Calu3 (cell line): ENCODE data around the gene ATP1A3. TPM values are rescaled to one million over a fixed set of nuclear protein-coding genes. Genes with fewer than 3 reads are reported as not detected.

Experiments used
- BruUV-seq: library from RNA; stranded (reverse); fragments of 400-500 nt; replicated peaks from 2 replicates; lab custom pipeline; 2021; lab: Mats Ljungman, UMichigan
- CTCF ChIA-PET: fragments of 300-600 bp; sonication (Branson Sonifier 250); formaldehyde crosslinking; loops from one replicate; lab custom pipeline; 2022; ENCODE audit warnings: antibody characterized with exemption; lab: Charles Lee
- DNase-seq: peaks from one replicate; pipeline ENCODE4 v3.0.0; 2022
- H3K27ac Mint-ChIP-seq: one replicate; pipeline ENCODE4 v1.8.0; 2022; ENCODE audit warnings: mixed read lengths; ENCODE audit not compliant: unreplicated experiment
- H3K27me3 Mint-ChIP-seq: one replicate; pipeline ENCODE4 v1.8.0; 2022; ENCODE audit warnings: mixed read lengths; ENCODE audit not compliant: unreplicated experiment
- H3K36me3 Mint-ChIP-seq: one replicate; pipeline ENCODE4 v1.8.0; 2022; ENCODE audit warnings: mild to moderate bottlenecking, moderate library complexity, mixed read lengths; ENCODE audit not compliant: insufficient read depth, unreplicated experiment
- H3K4me1 Mint-ChIP-seq: one replicate; pipeline ENCODE4 v1.8.0; 2022; ENCODE audit warnings: mild to moderate bottlenecking, low read depth, mixed read lengths; ENCODE audit not compliant: unreplicated experiment
- H3K4me3 Mint-ChIP-seq: one replicate; pipeline ENCODE4 v1.8.0; 2022; ENCODE audit warnings: mild to moderate bottlenecking, low read depth, moderate library complexity, mixed read lengths; ENCODE audit not compliant: unreplicated experiment
- H3K9me3 Mint-ChIP-seq: one replicate; pipeline ENCODE4 v1.8.0; 2022; ENCODE audit warnings: low read depth, mixed read lengths; ENCODE audit not compliant: unreplicated experiment
- intact Hi-C: fragments of 100-400 bp; cut with micrococcal nuclease; formaldehyde crosslinking; loops from one replicate; pipeline ENCODE4 v1.10.0; 2022; ENCODE audit not compliant: unreplicated experiment
- total RNA-seq: library from RNA; stranded (reverse); gene quantifications from 2 replicates; pipeline ENCODE4 v1.2.3, GENCODE V29; 2022
- TF ChIP-seq, protein P1 (sequence below): fragments of 200-600 bp; IDR thresholded peaks from one replicate; pipeline ENCODE4 v1.8.0; 2022; ENCODE audit warnings: antibody characterized with exemption; ENCODE audit not compliant: unreplicated experiment

The ATP1A3 gene
- total RNA-seq, 1 experiment from 2014 or later = 1.7 TPM

DNA sequence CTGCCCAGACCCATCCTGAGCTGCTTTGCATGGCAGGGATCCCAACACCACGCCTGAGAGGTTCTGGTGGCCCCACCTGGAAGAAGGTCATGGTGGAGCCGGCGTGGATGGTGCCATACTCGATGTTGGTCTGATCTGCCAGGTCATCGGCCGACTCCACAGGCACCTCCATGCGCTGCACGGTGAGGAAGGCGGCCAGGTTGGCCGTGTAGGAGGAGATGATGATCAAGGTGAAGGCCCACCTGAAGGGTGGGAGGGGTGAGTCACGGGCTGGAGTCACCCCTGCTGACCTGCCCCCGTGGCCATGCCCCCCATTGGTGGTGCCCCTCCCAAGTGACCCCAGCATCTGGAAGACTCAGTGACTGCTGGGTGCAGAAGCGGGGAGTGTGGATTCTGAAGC, 12.5 kb upstream of the ATP1A3 start:
- intact Hi-C loops = no loop called here
- no peak overlapping the region for H3K27ac Mint-ChIP-seq
- TF ChIP-seq, protein P1, sequence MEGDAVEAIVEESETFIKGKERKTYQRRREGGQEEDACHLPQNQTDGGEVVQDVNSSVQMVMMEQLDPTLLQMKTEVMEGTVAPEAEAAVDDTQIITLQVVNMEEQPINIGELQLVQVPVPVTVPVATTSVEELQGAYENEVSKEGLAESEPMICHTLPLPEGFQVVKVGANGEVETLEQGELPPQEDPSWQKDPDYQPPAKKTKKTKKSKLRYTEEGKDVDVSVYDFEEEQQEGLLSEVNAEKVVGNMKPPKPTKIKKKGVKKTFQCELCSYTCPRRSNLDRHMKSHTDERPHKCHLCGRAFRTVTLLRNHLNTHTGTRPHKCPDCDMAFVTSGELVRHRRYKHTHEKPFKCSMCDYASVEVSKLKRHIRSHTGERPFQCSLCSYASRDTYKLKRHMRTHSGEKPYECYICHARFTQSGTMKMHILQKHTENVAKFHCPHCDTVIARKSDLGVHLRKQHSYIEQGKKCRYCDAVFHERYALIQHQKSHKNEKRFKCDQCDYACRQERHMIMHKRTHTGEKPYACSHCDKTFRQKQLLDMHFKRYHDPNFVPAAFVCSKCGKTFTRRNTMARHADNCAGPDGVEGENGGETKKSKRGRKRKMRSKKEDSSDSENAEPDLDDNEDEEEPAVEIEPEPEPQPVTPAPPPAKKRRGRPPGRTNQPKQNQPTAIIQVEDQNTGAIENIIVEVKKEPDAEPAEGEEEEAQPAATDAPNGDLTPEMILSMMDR = no peak
- peaks cover 14% of the 10 kb centered on the region for H3K4me1 Mint-ChIP-seq
- no TSS peak for BruUV-seq
- peaks cover 52% of the 10 kb centered on the region for H3K27me3 Mint-ChIP-seq
- H3K36me3 Mint-ChIP-seq = peaks cover 9% of the 10 kb centered on the region
- no peak for DNase-seq
- H3K4me3 Mint-ChIP-seq = no peak overlapping the region
- CTCF ChIA-PET = no interaction called here
- H3K9me3 Mint-ChIP-seq = peaks cover 3% of the 10 kb centered on the region

DNA sequence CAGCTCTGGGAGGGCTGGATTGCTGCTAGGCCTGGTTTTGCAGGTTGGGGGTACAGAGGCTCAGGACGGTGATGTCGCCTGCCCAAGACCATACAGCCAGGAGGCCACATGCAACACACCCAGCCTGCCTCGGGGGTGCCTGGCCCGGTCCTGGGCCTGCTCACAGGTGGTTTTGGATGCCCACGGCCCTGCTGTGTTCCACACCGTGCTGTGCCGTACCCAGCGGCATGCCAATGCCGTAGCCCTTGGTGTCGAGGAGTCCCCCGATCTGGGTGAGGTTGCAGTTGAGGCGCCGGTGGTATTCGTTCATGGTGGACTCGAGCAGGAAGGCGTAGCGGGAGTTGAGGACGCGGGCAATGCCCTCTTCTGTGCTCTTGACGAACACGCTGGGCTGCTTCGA, 11.5 kb upstream of the ATP1A3 start:
- BruUV-seq = no TSS peak
- TF ChIP-seq, protein P1 = no peak
- CTCF ChIA-PET = interaction anchor here (0.6 kb wide), 1 partner anchor 40 kb away, joined by 5 read pairs; no protein-coding TSS in a partner anchor
- Mint-ChIP-seq H3K4me3 (no peak overlapping the region), H3K27ac (no peak overlapping the region), H3K4me1 (peaks cover 10% of the 10 kb centered on the region), H3K9me3 (peaks cover 3% of the 10 kb centered on the region), H3K27me3 (peaks cover 62% of the 10 kb centered on the region), H3K36me3 (peaks cover 8% of the 10 kb centered on the region)
- no peak for DNase-seq
- intact Hi-C loops = no loop called here

DNA sequence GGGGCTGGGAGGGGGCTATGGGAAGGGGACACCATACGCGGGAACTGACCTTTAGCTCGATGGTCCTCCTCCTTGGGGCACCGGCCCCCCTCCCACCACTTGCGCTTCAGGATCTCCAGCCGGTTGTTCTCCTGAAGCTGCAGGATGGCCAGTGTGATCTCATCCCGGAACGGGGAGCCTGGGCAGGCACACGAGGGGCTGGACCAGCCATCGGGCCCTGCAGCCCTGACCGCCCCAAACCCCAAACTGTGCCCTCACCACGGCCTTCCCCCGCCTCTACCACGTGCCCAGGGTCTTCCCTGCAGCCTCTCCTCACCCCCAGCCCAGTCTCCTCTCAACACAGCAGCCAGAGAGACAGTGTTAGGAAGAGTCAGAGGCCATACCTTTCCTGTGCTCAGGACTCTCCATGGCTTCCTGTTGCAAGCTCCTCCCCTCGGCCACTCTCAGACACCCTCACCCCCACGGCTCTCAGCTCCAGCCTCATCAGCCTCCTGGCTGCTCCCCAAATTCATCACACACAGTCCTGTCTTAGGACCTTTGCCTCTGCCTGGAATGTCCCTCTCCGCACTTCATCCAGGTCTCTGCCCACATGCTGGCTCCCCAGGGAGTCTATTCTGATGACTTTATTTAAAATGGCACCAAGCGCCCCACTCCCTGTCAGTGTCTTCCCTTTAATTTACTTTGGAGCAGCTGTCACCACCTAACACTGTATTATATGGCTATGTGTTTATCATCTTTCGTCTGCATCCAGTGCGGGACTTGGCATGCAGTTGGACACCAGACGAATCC, 9.7 kb upstream of the ATP1A3 start:
- TF ChIP-seq, protein P1 = no peak
- Mint-ChIP-seq H3K27me3 (peaks cover 80% of the 10 kb centered on the region), H3K27ac (no peak overlapping the region), H3K36me3 (peaks cover 3% of the 10 kb centered on the region), H3K4me3 (no peak overlapping the region), H3K4me1 (peaks cover 12% of the 10 kb centered on the region), H3K9me3 (peaks cover 2% of the 10 kb centered on the region)
- no TSS peak for BruUV-seq
- intact Hi-C loops = no loop called here
- no peak for DNase-seq
- CTCF ChIA-PET = no interaction called here

DNA sequence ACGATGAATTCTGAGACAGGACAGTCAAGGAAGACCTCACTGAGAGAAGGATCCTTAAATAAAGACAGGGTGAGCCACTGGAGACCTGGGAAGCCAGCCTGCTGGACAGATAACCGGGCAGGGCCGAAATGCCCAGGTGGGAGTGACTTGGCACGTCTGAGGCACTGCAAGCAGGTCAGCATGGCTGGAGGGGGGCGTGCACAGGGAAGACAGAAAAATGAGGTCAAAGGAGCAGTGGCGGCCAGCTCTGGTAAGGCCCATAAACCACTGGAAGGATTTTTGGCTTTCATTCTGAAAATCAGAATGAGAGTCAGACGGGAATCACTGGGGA, 5.8 kb upstream of the ATP1A3 start:
- Mint-ChIP-seq H3K4me1 (peaks cover 20% of the 10 kb centered on the region), H3K9me3 (no peaks in the 10 kb centered on the region), H3K4me3 (no peak overlapping the region), H3K27ac (no peak overlapping the region), H3K36me3 (peaks cover 8% of the 10 kb centered on the region), H3K27me3 (peaks cover 97% of the 10 kb centered on the region)
- DNase-seq = no peak
- CTCF ChIA-PET = no interaction called here
- no TSS peak for BruUV-seq
- TF ChIP-seq, protein P1 = no peak
- intact Hi-C loops = loop anchor here (5.0 to 10.0 kb wide), 2 partner anchors 32 to 95 kb away; no protein-coding TSS in a partner anchor
